NCI-H2081 (cell line): ENCODE data around the gene MRPS31.

Experiments used
- DNase-seq, 2 experiments: peaks; one replicate each; lab custom pipeline; 2025; lab: John Stamatoyannopoulos, UW

The MRPS31 gene

DNA sequence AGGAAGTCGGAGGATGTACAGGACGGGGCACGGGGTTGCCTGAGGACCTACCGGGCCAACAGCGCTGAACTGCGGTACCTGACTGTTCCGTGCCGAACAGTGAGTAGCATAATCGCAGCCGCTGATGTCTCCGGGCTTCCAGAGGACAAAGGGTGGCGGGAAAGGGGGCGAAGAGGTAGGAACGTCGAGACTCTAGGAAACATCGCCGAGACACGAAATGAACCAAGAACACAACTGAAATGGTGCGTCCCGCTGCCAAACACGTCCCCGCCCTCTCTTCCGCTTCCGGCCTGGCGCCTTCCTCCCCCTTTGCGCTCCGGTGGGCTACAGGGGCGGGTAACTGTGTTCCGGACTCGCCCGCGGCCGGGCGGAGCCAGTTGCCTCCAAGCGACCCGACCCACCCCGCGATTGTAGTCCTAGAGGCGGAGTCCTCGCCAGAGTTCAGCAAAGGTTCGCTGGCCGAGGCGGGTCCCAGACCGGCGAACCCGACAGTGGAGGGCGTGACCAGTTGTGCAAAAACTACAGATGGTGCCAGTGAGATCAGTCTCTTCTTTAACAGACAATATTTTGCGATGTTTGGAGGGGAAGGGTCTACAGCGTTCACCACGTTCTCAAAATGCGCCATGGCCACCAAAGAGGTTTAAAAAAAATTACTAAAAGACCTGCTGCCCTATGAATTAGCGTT, at the start of gene MRPS31:
Gene MRPS31 (minus strand): TSS at position 257 of the 685 bp plus-strand sequence. CDS start 54 bp downstream, at position 203.
- DNase-seq, result peak; percentile 89

GRCh38 chr13:40819797-40820315, 48.9 kb upstream of the MRPS31 start:
- no peak for DNase-seq

DNA sequence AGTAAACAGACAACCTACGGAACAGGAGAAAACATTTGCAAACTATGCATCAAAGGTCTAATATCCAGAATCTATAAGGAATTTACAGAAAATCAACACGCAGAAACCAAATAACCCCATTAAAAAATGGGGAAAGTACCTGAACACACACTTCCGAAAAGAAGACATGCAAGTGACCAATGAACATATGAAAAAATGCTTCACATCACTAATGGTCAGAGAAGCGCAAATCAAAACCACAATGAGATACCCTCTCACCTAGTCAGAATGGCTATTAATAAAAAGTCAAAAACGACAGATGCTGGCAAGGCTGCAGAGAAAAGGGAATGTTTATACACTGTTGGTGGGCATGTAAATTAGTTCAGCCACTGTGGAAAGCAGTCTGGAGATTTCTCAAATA, 47.9 kb upstream of the MRPS31 start:
- no peak for DNase-seq

- no peak for DNase-seq
Observed at GRCh38 chr13:40814803-40815202, 43.8 kb upstream of the MRPS31 start.

DNA sequence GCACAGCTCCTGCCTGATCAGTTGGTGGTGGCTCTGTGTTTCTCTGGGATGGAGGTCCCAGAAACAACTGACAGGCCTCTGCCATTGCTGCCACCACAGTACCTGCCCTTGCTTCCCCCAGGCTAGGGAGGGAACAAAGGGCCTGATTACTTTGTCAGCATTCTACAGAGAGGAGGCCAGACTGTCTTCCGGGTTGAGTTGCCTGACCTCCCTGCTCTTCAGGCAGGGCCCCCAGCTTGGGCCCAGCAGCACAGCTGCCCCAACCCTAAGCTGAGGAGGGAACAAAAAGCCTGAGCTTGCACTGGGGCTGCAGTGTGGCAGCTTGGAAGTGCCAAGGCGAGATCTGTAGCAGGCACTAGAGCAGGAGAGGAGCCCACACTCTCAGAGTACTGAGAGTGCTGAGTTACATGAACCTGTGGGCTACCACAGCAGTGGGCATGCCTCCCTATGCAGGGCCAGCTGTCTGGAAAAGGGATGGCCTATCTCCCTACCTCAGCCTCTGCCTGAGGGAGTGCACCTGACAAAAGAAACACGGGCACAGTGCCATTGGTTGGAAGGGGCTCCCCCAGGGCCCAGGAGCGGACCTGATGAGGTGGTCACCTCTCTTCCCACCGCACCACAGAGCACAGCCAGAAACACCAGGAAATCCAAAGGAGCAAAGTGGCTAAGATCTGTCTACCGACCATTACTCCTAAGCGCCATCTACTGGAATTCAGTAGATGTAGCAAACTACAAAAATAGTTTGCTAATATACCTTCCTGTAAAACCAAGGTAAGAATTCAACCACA, 42.9 kb upstream of the MRPS31 start:
- DNase-seq, result no peak

DNA sequence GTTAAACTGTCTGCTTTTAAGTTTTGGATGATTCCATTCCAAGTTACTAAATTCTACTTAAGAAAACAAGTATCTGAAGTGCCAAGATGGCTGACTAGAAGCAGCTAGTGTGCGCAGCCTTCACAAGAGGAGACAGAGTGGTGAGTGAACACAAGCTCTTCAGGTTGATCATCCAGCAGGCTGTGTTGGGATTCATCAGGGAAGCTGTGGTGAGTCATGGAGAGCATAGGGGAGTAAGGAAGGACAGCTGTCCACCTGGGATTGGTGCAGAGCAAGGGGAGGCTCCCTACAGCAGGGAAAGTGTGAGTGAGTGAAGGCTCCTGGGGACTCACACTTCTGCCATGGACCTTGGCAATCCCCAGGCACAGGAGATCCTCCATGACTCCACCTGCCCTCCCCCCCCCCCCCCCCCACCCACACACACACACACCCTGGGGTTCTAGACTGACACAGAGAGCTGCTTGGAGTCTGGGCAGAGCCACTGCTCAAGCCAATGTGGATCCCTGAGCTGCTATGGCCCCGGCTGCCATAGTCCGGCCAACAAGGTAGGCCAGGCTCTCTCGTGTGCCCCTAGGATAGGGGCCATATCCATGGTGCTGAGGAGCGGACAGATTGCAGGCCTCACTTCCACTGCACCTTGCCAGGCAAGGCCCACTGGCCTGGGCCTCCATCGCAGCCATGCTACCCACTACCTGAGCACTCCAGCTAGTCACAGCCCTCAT, 41.9 kb upstream of the MRPS31 start:
- no peak for DNase-seq

DNA sequence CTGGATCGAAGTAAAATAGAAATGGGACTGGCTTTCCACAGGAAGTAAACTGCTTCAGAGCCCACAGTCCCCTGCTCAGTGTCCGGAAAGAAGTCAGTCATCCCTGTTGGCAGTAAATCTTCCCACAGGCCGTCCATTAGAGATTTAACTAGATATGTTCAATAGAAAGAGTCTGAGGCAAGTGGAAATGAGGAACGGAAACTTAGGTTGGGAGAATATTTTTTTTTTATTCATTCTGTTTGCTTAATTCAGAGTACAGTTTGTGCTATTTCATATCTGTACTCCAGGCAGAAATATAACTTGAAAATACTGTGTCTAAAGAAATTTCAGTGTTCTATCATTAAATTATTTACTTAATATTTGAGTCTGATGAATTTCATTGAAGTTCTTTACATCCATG, 41.1 kb upstream of the MRPS31 start:
- DNase-seq, result no peak

- no peak for DNase-seq
Observed at GRCh38 chr13:40809471-40809870, 38.5 kb upstream of the MRPS31 start.

GRCh38 chr13:40806241-40806640, 35.3 kb upstream of the MRPS31 start:
- no peak for DNase-seq

DNA sequence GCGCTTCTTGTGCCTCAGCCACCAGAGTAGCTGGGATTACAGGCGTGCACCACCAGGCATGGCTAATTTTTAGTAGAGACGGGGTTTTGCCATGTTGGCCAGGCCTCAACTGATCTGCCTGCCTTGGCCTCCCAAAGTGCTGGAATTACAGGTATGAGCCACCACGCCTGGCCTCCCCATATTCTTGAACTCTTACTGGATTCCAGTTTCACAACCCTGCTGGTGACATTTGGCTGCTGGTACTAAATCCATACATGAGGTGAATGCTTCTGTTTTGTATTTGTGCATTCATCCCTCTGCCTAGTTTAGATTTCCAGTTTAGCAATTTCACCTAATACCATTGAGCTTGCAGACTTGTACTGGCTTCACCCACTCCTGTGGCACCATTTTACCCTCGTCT, 32.3 kb upstream of the MRPS31 start:
- DNase-seq, result no peak

- no peak for DNase-seq
Observed at GRCh38 chr13:40801255-40802217, 30.5 kb upstream of the MRPS31 start.

- DNase-seq, result no peak
Observed at GRCh38 chr13:40800559-40800958, 29.6 kb upstream of the MRPS31 start.

GRCh38 chr13:40799508-40799907, 28.5 kb upstream of the MRPS31 start:
- DNase-seq, result no peak

DNA sequence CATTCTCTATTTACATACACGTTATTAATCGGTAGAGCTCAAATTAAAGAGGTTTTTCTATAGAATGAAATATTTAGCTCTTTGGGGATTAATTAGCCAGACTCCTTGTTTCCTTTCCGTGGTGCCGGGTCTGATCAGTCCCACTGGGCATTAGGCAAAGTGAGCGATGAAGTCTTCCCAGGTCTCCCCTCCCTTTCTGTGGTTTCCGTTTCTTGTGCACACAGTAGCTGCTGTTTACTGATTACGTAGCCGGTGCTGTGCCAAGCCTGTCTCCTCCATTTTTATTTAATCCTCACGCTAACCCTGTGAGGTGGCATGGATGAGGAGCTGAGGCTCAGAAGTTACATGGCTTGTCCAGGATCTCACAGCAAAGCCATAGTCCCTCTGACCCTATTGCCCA, 27.4 kb upstream of the MRPS31 start:
- peak in 1 of 2 experiments; percentile 8 for DNase-seq

DNA sequence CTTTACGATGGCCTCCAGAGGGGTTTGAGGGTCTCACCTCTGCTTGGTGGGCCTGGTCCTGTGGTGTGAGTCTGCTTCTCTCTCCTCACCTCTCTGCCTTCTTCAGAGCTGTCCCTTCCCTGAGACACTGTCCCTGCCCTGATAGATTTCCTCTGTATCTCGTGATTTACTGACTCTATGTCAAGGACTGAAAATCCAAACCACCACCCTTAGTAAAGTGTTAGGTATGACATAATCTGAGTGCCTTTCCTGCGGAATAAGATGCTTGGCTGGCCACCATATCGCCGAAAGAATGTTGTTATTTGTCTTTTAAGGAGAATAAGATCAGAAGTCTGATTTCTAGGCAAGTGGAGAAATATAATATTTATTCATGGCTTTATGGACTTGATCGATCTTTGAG, 25.7 kb upstream of the MRPS31 start:
- DNase-seq, result no peak

DNA sequence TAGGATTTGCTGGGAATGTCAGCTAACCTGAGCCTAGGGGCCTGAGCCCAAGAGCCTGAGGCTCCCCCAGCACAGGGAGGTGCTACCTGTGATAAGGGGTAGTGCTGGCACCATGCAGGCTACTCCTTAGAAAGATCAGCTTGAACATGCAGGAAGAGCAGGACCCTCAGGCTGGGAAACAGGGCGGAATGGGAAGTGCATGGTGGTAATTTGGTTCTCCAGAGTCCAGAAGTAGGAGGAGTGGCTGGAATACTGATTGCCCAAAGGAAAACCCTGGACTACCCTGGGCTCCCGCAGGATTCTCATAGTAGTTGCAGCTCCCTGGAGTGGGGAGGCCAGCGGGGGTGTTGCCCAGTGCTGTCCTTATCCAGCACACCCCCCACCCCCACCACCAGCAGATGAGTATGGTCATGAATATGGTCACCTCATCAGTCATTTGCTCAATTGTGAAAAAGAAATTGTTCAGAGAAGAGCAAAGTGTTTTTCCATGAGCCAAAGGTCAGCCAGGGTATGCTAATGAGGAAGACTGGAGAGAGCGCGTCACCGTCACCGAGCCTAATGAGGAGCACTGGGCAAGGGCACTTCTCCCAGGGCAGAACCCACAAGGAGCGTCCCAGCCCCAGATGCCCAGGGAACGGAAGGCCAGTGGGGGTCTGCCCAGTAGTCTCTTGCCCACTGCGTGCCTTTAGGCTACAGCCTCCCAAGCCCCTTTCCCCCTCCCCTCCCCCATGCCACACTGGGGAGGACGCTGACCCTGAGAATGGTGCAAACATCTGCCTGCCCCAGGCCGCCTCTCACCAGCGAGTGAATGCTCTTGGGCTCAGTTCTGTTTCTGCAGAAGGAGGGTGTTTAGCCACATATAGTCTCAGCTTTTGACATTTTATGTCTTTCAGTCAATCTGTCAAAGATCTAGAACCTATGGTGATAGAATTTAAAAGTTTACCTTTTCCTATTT, 23.7 kb upstream of the MRPS31 start:
- DNase-seq, result no peak

DNA sequence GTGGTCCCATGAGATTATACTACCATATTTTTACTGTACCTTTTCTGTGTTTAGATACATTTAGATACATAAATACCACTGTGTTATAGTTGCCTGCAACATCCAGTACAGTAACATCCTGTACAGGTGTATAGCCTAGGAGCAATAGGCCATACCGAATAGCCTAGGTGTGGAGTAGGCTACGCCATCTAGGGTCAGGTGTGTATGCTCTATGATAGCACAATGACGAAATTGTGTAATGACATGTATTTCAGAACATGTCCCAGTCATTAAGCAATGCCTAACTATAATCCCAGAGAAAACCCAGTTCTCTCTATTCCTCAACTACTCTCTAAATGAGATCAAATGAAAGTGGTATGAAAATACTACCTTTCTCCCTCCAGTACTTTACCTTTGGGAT, 22.3 kb upstream of the MRPS31 start:
- no peak for DNase-seq

DNA sequence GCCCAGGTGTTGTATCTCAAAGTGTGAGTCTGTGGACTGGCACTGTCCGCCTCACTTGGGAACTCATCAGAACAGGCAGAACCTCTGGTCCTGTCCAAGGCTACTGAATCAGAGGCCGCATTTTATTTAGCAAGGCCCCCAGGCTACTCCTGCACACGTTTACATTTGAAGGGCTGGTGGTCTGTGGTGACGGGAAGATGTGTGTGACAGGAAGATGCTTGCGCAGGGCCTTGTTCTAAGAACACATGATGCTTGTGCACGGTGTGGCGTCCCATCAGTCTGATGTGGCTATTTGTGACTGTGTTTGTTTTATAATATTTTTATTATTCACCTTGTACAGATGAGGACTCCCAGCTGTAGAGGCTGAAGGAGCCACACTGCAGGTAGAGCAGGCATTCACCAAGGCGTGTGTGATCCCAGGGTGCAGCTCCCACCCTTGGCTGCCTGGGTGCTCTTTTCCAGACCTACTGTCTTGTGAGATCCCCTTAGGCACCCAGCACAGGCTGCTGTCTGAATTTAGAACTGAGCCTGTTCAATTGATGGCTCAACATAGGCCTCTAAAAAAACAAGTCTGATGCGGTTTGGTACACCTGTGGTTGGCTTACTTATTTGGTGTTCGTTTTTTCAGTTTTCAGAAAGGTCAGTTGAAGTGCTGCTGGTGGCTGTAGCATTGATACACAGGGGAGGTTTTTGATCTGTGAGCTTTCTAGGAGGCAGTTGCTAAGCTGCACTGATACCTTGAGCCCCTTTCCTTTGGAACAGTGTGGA, 21.5 kb upstream of the MRPS31 start:
- DNase-seq, result no peak

DNA sequence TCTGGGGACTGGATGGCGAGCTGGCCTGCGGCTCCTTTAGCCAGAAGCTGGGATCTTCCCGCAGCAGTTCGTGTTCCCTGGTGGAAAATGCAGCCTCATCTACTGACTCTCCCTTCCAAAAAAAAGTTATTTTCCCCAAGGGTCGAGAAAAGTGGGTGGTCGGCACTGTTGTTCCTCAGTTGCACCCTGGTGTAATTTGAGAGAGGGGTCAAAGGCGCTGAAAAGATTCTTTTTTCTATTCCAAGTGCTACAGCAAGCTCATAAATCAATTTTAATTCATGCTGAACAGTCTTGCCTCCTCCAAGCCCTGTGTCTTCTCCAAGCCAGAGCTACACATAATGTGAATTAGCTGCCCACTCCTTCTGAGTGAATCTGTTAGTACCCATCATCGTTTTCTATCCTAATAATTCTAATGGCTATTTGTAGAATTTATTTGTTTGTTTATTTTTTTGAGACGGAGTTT, 19.2 kb upstream of the MRPS31 start:
- peak in 1 of 2 experiments; percentile 16 for DNase-seq
